Hepatocyte (in vitro differentiated cells): ENCODE data around the gene LNPEP. TPM values are rescaled to one million over a fixed set of nuclear protein-coding genes. Genes with fewer than 3 reads are reported as not detected.

ENCODE experiments used
- DNase-seq: peaks from one replicate; pipeline ENCODE4 v3.0.0-alpha.2; 2016; ENCODE audit warnings: low spot score
- H2AFZ ChIP-seq: fragments of 200-600 bp; sonication (generic); 2 replicates; pipeline ENCODE4 v1.6.0; 2016; ENCODE audit warnings: antibody characterized with exemption, mild to moderate bottlenecking
- H3K27ac ChIP-seq: fragments of 200-600 bp; sonication (generic); 2 replicates; pipeline ENCODE4 v1.5.1; 2016; ENCODE audit warnings: mild to moderate bottlenecking
- H3K27me3 ChIP-seq: fragments of 200-600 bp; sonication (generic); 2 replicates; pipeline ENCODE4 v1.6.1; 2016
- H3K36me3 ChIP-seq: fragments of 200-600 bp; sonication (generic); replicated peaks from 2 replicates; pipeline ENCODE4 v1.5.1; 2016; ENCODE audit warnings: low read depth; ENCODE audit not compliant: insufficient read depth
- H3K4me1 ChIP-seq: fragments of 200-600 bp; sonication (generic); 2 replicates; pipeline ENCODE4 v1.5.1; 2016; ENCODE audit warnings: mild to moderate bottlenecking, moderate library complexity; ENCODE audit not compliant: insufficient read depth
- H3K4me2 ChIP-seq: fragments of 200-600 bp; sonication (generic); 2 replicates; pipeline ENCODE4 v1.6.0; 2016
- H3K4me3 ChIP-seq: fragments of 200-600 bp; sonication (generic); 2 replicates; pipeline ENCODE4 v1.5.1; 2016; ENCODE audit warnings: mild to moderate bottlenecking
- H3K79me2 ChIP-seq: fragments of 200-600 bp; sonication (generic); 2 replicates; pipeline ENCODE4 v1.6.0; 2017; ENCODE audit warnings: mild to moderate bottlenecking
- H3K9me2 ChIP-seq: fragments of 200-600 bp; sonication (generic); replicated peaks from 2 replicates; pipeline ENCODE4 v1.6.0; 2017; ENCODE audit warnings: mild to moderate bottlenecking; ENCODE audit not compliant: insufficient read depth
- H3K9me3 ChIP-seq: fragments of 200-600 bp; sonication (generic); 2 replicates; pipeline ENCODE4 v1.5.1; 2016; ENCODE audit warnings: low read depth, mild to moderate bottlenecking
- H4K20me1 ChIP-seq: fragments of 200-600 bp; sonication (generic); 2 replicates; pipeline ENCODE4 v1.6.0; 2016; ENCODE audit warnings: mild to moderate bottlenecking; ENCODE audit not compliant: insufficient read depth, poor library complexity, severe bottlenecking
- EZH2 ChIP-seq: fragments of 200-600 bp; sonication (generic); IDR thresholded peaks from 2 replicates; pipeline ENCODE4 v1.6.1; 2016; ENCODE audit warnings: antibody characterized with exemption, mild to moderate bottlenecking, borderline replicate concordance
- EZH2phosphoT487 ChIP-seq: fragments of 200-600 bp; sonication (generic); IDR thresholded peaks from one replicate; pipeline ENCODE4 v1.6.1; 2018; ENCODE audit warnings: antibody characterized with exemption, mild to moderate bottlenecking, low read depth, moderate library complexity; ENCODE audit not compliant: unreplicated experiment, severe bottlenecking
- WGBS: methylation state at CpG from one replicate; pipeline ENCODE4 v1.1.6; 2016; ENCODE audit warnings: low lambda C conversion rate; ENCODE audit errors: missing lambda C conversion rate; 5-methylcytosine and 5-hydroxymethylcytosine counted together
- polyA plus RNA-seq: library from polyadenylated mRNA; unstranded; fragments of >200 nt; fragmentation: Nextera tagmentation; extraction: Ambion mirVana; gene quantifications from 2 replicates; pipeline ENCODE4 v1.2.1, GENCODE V29; 2016
- total RNA-seq: library from RNA; depleted of rRNA; stranded (reverse); fragments of >200 nt; gene quantifications from 2 replicates; pipeline ENCODE4 v1.2.3, GENCODE V29; 2014
- TF ChIP-seq, protein P1 (sequence below): fragments of 200-600 bp; sonication (generic); IDR thresholded peaks from 2 replicates; pipeline ENCODE4 v1.5.1; 2016; ENCODE audit warnings: antibody characterized with exemption, mild to moderate bottlenecking; ENCODE audit not compliant: poor library complexity

LNPEP gene
- total and polyA plus RNA-seq, 2 experiments from 2014 or later = 4.9 to 32.6 TPM

DNA sequence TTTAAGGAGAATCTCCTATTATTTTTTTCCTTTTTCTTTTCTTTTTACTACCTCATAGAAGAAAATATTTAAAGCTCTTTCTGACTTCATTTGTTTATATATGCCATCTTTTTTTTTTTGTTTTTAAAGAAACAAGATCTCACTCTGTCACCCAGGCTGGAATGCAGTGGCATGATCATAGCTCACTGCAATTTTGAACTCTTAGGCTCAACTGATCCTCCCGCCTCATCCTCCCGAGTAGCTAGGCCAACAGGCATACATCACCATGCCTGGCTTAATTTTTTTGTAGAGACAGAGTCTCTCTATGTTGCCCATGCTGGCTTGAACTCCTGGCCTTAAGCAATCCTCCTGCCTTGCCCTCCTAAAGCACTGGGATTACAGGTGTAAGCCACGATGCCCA, 59.5 kb downstream of the LNPEP start:
- no peak for DNase-seq
- Histone ChIP-seq H3K4me3 (no peak overlapping the region), H3K9me2 (no peaks in the 10 kb centered on the region), H3K36me3 (no peaks in the 10 kb centered on the region), H3K27me3 (no peaks in the 10 kb centered on the region), H3K4me1 (no peaks in the 10 kb centered on the region), H4K20me1 (no peaks in the 10 kb centered on the region), H3K27ac (no peak overlapping the region), H3K79me2 (no peaks in the 10 kb centered on the region), H3K9me3 (no peaks in the 10 kb centered on the region), H3K4me2 (no peak overlapping the region), H2AFZ (no peak overlapping the region)
- TF ChIP-seq, protein P1, sequence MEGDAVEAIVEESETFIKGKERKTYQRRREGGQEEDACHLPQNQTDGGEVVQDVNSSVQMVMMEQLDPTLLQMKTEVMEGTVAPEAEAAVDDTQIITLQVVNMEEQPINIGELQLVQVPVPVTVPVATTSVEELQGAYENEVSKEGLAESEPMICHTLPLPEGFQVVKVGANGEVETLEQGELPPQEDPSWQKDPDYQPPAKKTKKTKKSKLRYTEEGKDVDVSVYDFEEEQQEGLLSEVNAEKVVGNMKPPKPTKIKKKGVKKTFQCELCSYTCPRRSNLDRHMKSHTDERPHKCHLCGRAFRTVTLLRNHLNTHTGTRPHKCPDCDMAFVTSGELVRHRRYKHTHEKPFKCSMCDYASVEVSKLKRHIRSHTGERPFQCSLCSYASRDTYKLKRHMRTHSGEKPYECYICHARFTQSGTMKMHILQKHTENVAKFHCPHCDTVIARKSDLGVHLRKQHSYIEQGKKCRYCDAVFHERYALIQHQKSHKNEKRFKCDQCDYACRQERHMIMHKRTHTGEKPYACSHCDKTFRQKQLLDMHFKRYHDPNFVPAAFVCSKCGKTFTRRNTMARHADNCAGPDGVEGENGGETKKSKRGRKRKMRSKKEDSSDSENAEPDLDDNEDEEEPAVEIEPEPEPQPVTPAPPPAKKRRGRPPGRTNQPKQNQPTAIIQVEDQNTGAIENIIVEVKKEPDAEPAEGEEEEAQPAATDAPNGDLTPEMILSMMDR = no peak
- TF ChIP-seq EZH2phosphoT487 (no peak), EZH2 (no peak)
- 65% methylated on average over 3 of the region's 3 CpGs for WGBS

DNA sequence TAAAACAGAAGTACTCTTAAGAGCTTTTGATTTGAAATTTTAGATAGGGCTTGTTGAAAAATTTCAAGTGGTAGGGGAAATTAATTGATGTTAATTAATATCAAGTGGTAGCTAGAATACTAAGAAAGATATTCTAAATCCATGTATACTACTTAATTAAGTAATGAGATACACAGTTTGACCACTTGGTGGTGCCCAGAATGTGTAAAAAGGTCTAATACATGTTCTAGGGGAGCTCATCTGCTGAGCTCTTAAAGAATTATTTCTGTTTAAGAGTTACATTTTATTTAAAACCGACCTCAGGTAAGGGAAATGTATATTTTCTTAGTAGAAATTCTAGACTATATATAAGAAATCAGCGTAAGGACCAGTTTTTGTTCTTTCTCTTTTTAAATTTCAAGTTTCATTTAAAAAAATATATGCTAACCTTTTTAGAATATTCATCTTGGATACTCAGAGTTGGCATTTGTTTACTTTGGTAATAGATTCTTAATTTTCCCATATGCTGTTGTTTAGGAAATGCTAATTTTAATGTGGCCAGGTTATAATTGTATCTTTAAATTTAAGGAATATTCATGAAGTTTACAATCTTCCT, 61.5 kb downstream of the LNPEP start:
- Histone ChIP-seq H2AFZ (no peak overlapping the region), H3K9me2 (no peaks in the 10 kb centered on the region), H3K9me3 (no peaks in the 10 kb centered on the region), H3K79me2 (no peaks in the 10 kb centered on the region), H3K36me3 (no peaks in the 10 kb centered on the region), H3K27ac (no peak overlapping the region), H3K27me3 (no peaks in the 10 kb centered on the region), H3K4me3 (no peak overlapping the region), H4K20me1 (no peaks in the 10 kb centered on the region), H3K4me1 (no peaks in the 10 kb centered on the region), H3K4me2 (no peak overlapping the region)
- 45% methylated on average over 2 of the region's 2 CpGs for WGBS
- TF ChIP-seq, protein P1 = peak; percentile 66
- no peak for TF ChIP-seq EZH2phosphoT487
- peak; percentile 65 for DNase-seq

- Histone ChIP-seq H3K4me2 (no peak overlapping the region), H3K36me3 (no peaks in the 10 kb centered on the region), H3K4me3 (no peak overlapping the region), H3K4me1 (no peaks in the 10 kb centered on the region), H3K79me2 (no peaks in the 10 kb centered on the region), H3K9me2 (no peaks in the 10 kb centered on the region), H3K27me3 (no peaks in the 10 kb centered on the region), H2AFZ (no peak overlapping the region), H4K20me1 (no peaks in the 10 kb centered on the region), H3K27ac (no peak overlapping the region), H3K9me3 (no peaks in the 10 kb centered on the region)
- TF ChIP-seq, protein P1 = no peak
- TF ChIP-seq EZH2 = no peak
- TF ChIP-seq EZH2phosphoT487 = no peak
- WGBS = 64% methylated on average over 1 of the region's 1 CpG
- no peak for DNase-seq
These were observed 64.0 kb downstream of the LNPEP start for GRCh38 chr5:96999856-97000255.
